ENCODE data around the gene IMMP2L. TPM values are rescaled to one million over a fixed set of nuclear protein-coding genes. Genes with fewer than 3 reads are reported as not detected.

The IMMP2L gene
- total and polyA plus RNA-seq, 2 donors (not counting 3 experiments of a cell fraction or from before 2014, with no cell fraction given), result 9.9 to 11.8 TPM

DNA sequence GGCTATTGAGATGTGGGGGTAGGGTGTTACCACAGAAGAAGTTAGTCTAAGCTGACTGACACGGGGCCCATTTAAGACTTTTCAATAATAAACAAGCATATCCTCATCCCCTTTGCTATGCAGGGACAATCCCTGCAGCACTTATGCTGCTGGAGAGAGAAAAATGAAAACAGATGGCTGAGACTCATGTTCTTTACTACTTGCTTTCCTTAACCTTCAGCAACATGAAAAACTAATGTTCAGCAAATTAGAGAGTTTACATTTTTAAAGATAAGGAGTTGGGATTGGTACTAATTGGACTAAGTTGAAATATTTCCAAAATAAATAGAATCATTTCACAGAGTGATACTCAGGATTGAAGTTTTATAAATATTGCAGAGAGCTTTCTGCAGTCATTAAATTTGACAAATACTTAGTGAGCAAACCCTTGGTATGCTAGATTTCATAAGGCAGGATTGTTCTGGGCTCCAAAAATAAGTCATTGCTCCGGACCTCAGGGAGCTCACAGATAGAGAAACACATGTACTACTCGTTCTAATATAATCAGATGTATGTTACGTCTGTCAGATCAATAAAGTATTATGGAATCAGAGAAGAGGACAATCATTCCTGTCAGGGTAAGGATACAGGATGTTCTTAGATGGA lies 618.5 kb downstream of the IMMP2L start:
- Histone ChIP-seq H3K27me3 (ENCODE audit: control insufficient read depth in 2 of 2, insufficient read depth in 2 of 2, low read length in 2 of 2) (no peaks in the 10 kb centered on the region), H3K4me2 (ENCODE audit: insufficient read depth, low read length) (no peak overlapping the region), H3K9me3 (replicated peaks; ENCODE audit: control insufficient read depth, insufficient read depth, low read length) (no peaks in the 10 kb centered on the region), H3K4me3 (replicated peaks in 1 of 3; ENCODE audit: insufficient read depth in 1 of 3, low read depth in 1 of 3, low read length in 3 of 3) (no peak overlapping the region), H4K20me1 (replicated peaks; ENCODE audit: control insufficient read depth, extremely low read depth, insufficient read depth, low read length) (no peaks in the 10 kb centered on the region), H3K79me2 (ENCODE audit: control insufficient read depth, insufficient read depth, low read length) (no peaks in the 10 kb centered on the region), H3K9ac (replicated peaks; ENCODE audit: extremely low read depth, insufficient read depth, low read length) (no peak overlapping the region), H3K36me3 (ENCODE audit: control insufficient read depth in 2 of 2, extremely low read depth in 1 of 2, insufficient read depth in 2 of 2, low read length in 2 of 2) (no peaks in the 10 kb centered on the region), H3K4me1 (ENCODE audit: control insufficient read depth, extremely low read depth, insufficient read depth, low read length) (no peaks in the 10 kb centered on the region), H3K9me1 (replicated peaks; ENCODE audit: control insufficient read depth, extremely low read depth, insufficient read depth, low read length) (no peaks in the 10 kb centered on the region), H2AFZ (ENCODE audit: low read depth, low read length) (no peak overlapping the region), H3K27ac (ENCODE audit: insufficient read depth, low read depth, low read length) (no peak overlapping the region)
- CTCF ChIA-PET, result no interaction called here
- DNase-seq (ENCODE audit: low read depth, low spot score), result no peak
- no peak for TF ChIP-seq EZH2 (IDR thresholded peaks at IDR 0.05; ENCODE audit: borderline replicate concordance, low read depth, low read length, severe bottlenecking)
- no peak for TF ChIP-seq POLR2AphosphoS5 (IDR thresholded peaks at IDR 0.05; ENCODE audit: insufficient read depth, low read depth, low read length)
- TF ChIP-seq FOS (IDR thresholded peaks at IDR 0.05; ENCODE audit: borderline replicate concordance, insufficient read depth, low read length), result no peak
- TF ChIP-seq MYC (IDR thresholded peaks at IDR 0.05; ENCODE audit: low read depth, low read length), result no peak
- TF ChIP-seq, protein P1, sequence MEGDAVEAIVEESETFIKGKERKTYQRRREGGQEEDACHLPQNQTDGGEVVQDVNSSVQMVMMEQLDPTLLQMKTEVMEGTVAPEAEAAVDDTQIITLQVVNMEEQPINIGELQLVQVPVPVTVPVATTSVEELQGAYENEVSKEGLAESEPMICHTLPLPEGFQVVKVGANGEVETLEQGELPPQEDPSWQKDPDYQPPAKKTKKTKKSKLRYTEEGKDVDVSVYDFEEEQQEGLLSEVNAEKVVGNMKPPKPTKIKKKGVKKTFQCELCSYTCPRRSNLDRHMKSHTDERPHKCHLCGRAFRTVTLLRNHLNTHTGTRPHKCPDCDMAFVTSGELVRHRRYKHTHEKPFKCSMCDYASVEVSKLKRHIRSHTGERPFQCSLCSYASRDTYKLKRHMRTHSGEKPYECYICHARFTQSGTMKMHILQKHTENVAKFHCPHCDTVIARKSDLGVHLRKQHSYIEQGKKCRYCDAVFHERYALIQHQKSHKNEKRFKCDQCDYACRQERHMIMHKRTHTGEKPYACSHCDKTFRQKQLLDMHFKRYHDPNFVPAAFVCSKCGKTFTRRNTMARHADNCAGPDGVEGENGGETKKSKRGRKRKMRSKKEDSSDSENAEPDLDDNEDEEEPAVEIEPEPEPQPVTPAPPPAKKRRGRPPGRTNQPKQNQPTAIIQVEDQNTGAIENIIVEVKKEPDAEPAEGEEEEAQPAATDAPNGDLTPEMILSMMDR (IDR thresholded peaks at IDR 0.05; ENCODE audit: extremely low read depth in 1 of 2, insufficient read depth in 1 of 2, low read depth in 1 of 2, low read length in 2 of 2), result no peak
- TF ChIP-seq, protein P2, sequence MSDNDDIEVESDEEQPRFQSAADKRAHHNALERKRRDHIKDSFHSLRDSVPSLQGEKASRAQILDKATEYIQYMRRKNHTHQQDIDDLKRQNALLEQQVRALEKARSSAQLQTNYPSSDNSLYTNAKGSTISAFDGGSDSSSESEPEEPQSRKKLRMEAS (IDR thresholded peaks at IDR 0.05; ENCODE audit: insufficient read depth, insufficient read length), result no peak
- TF ChIP-seq GATA2 (IDR thresholded peaks at IDR 0.05; ENCODE audit: insufficient read depth, insufficient read length, low read depth, low read length), result no peak
- TF ChIP-seq JUN (IDR thresholded peaks at IDR 0.05; ENCODE audit: borderline replicate concordance, insufficient read depth, insufficient read length, low read depth), result no peak
- no peak for TF ChIP-seq POLR2A (IDR thresholded peaks at IDR 0.05; ENCODE audit: low read depth, low read length)
- POLR2A ChIA-PET, result no interaction called here
- dilution Hi-C loops (cut with MboI; ENCODE audit: extremely low pct_ligation_motif_present, low sequenced_read_pairs), result no loop called here
- BruUV-seq (replicated peaks), result no TSS peak
- intact Hi-C loops (cut with micrococcal nuclease), result no loop called here
- no peak for FAIRE-seq
